G401.6 (cell line): ENCODE data around the gene CASP10.
"Not testable (repeated sequence)": the region's sequence is repeated elsewhere in the genome, so short reads cannot be mapped to it uniquely, and the experiment has no call there.

Experiments
- FAIRE-seq: peaks from 2 replicates; lab custom pipeline; 2012; peaks lifted over from hg19 to GRCh38; lab: Jason Lieb, UNC

The CASP10 gene, protein sequence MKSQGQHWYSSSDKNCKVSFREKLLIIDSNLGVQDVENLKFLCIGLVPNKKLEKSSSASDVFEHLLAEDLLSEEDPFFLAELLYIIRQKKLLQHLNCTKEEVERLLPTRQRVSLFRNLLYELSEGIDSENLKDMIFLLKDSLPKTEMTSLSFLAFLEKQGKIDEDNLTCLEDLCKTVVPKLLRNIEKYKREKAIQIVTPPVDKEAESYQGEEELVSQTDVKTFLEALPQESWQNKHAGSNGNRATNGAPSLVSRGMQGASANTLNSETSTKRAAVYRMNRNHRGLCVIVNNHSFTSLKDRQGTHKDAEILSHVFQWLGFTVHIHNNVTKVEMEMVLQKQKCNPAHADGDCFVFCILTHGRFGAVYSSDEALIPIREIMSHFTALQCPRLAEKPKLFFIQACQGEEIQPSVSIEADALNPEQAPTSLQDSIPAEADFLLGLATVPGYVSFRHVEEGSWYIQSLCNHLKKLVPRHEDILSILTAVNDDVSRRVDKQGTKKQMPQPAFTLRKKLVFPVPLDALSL

GRCh38 chr2:201182650-201183364, at the start of gene CASP10:
Gene CASP10 (plus strand): TSS chr2:201183141. CDS start chr2:201185778, 2,637 bp downstream.
- FAIRE-seq: no peak

DNA sequence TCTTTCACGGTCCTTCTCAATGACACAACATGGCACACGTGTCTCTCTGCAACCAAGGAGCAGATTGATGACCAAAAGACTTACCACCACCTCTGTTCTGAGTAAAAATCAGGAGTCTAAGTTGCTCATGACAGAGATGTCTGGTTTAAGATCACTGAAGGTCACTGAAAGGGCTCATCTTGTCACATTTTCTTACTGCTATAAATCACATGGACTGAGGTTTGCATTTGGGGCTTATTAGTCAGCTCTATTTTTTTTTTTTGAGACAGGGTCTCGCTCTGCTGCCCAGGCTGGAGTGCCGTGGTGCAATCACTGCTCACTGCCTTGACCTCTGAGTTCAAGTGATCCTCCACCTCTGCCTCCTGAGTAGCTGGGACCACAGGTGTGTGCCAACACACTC, 47.6 kb upstream of the CASP10 start:
- FAIRE-seq: no peak

DNA sequence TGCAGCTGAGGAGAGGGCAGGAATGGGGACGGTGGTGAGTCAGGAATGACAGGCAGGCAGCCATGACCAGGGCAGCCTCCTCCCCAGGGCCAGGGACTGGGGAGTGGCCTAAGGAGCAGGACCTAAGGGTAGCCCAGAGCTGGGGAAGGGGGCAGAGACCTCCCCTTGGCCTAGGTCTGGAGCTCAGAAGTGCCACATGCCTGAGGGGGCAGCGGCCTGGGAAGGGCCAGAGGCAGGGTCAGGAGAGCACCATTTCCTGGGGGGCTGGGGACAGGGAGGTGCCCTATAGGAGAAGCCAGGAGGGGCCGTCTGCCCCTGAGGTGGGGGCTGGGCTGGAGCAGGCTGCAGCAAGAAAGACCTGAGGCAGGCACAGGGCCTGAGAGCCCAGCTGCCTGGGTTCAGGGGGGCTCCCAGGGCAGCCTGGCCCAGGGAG, 46.0 kb upstream of the CASP10 start:
- no peak for FAIRE-seq

DNA sequence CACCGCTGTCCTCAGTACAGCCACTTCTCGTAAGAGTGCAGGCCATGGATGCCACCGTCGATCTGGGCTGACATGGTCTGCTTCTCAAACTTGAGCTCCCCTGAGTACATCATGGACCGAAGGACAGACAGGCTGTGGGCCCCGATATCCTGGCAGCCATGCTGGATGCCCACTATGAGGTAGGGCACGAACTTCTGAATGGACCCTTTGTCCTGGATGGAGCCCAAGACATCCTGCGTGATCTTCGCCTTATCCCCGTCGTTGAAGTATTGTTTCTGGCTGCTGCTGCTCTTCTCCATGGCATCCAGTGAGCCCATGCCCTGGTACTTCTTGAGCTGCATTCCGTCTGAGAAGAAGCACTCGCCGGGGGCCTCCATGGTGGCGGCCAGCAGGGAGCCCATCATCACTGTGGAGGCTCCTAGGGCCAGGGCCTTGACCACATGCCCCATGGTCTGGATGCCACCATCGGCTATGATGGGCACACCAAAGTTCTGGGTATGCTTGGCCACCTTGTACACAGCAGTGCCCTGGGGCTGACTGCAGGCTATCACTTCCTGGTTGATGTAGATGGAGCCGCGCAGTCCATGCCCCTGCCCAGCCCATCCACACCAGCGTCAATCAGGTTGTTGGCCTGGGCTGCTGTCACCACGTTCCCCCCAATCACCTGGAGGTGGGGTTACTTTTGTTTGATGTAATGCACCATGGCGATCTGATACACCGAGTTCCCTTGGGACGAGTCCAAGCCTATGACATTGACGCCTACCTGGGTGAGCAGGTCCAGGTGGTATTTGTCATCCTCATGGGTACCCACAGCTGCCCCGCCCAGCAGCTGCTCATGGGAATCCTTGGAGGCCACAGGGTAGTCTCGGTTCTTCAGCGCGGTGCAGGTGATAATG, 45.2 kb upstream of the CASP10 start:
- FAIRE-seq: no peak

- no peak for FAIRE-seq
Observed at GRCh38 chr2:201138401-201138970, 44.5 kb upstream of the CASP10 start.

GRCh38 chr2:201138986-201139781, 43.8 kb upstream of the CASP10 start:
- not testable (repeated sequence) for FAIRE-seq

- FAIRE-seq: no peak
Observed at GRCh38 chr2:201139836-201140604, 42.9 kb upstream of the CASP10 start.

DNA sequence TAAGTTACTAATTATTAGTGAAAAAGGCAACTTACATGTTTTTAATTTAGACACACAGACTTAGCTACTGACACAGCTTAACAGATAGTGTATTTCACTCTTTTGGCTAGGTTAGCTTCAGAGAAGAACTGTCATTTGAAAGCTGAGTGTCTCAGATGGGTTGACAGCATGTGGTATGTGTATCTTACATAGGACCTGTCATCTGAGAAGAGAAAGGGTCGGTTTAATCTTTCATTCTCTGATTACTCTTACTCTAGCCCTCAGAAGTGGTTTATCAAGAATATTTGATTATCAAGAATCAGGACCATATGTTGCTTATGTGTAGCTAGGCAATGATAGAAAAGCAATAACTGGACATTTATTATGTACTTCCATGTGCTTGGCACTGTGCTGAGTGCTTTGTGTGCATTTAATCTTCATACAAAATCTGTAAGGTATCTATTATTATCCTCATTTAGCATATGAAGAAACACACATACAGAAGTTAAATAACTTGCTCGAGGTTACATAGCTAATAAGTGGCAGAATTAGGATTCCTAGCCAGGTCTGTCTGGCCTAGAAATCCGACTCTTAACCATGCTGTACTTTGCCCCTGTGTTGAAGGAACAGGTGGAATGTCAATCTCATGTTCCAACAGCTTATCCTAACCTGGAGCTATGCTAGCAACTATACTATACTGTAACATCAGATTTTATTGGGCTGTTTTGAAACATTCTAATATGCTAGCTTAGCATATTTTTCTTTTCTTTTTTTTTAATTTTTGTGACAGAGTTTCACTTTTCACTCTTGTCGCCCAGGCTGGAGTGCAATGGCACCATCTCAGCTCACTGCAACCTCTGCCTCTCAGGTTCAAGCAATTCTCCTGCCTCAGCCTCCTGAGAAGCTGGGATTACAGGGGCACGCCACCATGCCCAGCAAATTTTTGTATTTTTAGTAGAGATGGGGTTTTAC, 38.6 kb upstream of the CASP10 start:
- no peak for FAIRE-seq

DNA sequence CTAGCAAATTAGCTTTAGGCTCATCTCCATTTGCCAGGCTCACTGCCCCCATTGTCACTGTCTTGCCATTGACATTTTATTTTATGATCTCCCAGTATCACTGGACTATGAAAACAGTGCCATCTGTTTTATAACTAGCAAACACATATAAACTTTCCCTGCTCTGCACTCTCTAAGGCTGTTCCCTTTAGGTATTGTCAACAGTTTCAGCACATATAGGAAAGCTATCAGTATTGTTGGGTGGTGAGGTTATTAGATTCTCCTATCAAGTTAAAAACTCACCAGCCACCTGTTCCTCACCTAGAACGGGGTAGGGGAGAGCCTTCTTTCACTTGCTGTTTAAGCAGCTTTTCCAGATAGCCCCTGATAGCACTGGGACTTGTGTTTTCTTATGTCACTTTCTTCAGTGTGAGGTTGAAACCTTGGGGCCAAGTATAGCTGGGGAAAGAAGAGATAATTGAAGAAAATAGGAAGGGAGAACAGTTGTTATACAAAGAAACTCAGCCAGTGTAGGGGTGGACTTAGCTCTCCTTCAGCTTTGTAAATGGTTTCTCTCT, 34.4 kb upstream of the CASP10 start:
- FAIRE-seq: no peak

DNA sequence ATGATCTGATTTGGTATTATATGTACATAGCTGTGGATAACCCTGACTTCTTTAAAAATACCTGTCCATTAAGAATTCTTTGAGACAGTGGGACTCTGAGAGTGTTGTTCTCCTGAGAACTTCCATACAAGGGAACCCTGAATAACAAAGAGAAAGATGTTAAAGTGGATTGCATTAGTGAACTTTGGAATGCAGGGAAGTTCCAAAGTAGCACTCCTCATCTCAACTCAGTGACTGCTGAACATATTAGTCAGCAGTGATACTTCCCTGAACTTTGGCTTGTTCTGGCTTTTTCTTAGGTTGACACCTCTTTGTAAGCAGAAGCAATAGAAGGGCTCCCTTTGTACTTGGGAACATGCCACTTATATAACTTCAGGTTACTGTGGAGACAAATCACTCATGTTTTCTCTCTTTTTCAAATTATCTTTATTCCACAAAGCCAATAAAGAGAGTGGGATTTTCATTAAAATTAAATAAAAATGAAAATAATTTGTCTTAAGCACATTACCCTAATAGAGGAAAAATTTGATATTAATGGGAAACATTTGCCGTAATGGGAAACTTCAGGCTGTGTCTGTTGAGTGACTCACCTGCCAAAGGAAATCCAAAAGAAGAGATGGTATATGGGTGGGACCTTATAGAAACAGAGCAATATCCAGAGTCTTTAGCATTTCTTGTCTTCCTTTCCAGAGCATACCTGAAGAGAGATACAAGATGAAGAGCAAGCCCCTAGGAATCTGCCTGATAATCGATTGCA, 33.7 kb upstream of the CASP10 start:
- no peak for FAIRE-seq

DNA sequence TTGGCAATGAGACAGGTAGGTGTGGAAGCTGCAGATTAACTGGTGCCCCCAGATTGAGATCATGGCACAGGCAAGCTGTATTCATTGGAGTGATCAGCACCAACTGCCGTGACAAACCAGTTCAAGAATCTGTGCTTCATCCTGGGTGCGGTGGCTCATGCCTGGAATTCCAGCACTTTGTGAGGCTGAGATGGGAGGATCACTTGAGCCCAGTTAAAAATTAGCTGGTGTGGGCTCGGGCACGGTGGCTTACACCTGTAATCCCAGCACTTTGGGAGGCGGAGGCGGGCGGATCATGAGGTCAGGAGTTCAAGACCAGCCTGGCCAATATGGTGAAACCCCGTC, 33.1 kb upstream of the CASP10 start:
- FAIRE-seq: not testable (repeated sequence)

DNA sequence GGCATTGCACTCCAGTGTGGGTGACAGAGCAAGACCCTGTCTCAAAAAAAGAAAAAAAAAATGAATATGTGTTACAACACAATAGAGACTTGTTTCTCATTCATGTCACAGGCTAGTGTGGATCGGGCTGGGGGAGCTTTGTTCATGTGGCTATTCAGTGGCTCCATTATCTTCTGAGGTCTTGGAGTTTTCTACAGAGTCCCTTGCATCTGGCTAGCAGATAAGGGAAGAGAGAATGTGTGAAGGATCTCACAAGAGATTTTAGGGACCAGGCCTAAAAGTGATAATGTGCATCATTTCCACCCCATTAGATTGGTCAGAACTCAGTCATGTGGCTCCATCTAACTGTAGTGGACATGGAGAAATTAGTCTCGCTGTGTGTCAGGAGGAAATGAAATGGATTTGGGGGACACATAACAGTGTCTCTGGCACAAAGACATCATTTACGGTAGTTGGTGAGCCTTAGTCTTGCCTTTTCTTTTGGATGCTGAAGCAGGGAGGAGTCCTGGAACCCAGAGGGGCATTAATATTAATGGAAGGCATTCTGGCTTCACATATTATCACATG, 32.4 kb upstream of the CASP10 start:
- no peak for FAIRE-seq

DNA sequence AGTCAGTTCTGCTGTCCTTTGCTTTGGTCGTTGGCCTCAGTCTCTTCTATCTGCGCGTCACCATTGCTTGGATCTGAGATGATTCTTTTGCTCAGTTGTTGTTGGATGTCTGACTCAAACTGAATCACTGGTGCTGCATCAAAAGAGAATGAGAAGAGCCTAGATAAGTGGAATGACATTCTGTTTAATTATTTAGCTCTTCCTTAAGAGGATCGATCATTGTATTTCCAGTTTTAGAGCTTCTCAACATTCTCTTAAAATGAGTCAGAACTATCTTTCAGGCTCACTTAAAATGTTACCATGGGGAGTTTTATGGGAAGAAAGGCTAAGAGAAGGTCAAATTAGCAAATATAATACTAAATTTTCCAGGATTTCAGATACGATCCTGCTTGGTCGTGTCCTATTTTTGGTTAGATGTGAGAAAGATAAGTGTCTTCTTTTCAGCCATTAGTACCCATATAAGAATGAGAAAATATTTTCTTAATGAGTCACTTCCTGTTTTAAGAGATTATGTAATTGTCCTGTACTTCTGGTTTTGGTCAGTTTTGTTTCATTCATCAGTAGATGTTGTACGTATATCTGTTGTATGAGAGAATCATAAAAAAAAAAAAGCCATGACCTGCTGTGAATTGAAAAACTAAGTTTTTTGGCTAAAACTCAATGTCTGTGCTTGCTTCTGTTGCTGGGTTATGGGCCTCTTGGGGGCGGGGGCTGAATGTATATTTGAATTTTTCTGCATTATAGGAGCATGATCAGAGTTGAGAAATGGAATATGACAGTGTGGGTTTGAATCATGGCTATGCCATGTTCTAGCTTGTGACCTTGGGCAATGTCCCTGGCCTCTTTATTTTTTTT, 31.6 kb upstream of the CASP10 start:
- FAIRE-seq: no peak

DNA sequence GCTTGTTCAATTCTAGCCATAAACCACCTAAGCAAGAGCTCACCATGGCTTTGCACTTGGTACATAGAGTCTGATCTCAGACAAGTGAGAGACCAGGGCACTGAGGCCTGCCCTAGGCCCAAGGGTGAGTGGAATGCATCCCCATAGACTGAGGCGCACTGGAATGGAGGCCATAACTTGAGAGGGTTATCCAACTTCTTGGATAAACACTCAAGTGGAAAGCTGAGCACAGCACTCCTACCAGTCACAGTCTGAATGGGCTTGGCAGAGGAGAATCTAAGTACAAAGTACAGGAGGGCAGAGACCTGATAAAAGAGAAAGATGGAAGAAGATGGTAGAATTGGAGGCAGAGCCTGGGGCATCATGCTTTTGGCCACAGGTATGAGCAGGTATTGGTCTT, 30.4 kb upstream of the CASP10 start:
- FAIRE-seq: no peak

DNA sequence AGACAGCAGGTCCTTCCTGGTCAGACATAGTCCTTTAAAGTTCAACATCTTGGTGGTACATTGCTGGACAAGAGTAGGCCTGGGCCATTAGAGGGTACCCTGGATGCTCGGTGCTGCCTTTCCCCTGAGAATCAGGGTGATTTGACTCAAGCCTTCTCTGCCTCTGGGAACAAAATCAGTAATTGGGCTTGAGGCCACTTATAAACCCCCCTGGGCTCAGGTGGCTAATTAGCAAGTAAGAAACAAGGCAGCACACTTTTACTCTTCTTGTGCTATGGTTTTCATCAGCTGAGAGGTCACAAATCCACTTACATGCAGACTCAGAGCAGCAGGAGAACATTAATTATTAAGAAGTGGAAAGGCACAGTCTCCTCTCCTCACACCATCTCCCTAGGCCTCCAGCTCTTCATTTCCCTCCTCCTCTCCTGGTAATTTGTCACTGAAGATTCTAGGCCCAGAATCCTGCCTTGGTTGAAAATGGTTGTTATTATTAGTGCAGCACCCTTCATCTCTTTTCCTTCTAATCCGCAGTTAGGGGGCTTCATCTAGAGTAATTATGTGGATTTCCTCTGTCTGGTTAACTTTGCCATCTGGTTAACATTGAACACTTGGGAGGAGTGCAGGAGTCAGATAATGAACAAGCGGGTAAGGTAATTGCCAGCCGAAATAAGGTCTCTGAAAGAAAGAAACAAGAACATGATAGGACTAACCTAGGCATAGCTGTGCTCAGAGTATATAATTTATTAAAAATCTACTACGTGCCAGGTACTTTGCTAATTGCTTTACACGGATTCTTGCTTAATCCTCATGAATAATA, 29.7 kb upstream of the CASP10 start:
- no peak for FAIRE-seq
